Hepatocyte (in vitro differentiated cells): ENCODE measurements around the gene NPAS3.

ENCODE experiments used
- EZH2 ChIP-seq: fragments of 200-600 bp; sonication (generic); IDR thresholded peaks from 2 replicates; pipeline ENCODE4 v1.6.1; 2016; ENCODE audit warnings: antibody characterized with exemption, mild to moderate bottlenecking, borderline replicate concordance
- EZH2phosphoT487 ChIP-seq: fragments of 200-600 bp; sonication (generic); IDR thresholded peaks from one replicate; pipeline ENCODE4 v1.6.1; 2018; ENCODE audit warnings: antibody characterized with exemption, mild to moderate bottlenecking, low read depth, moderate library complexity; ENCODE audit not compliant: unreplicated experiment, severe bottlenecking
- TF ChIP-seq, protein P1 (sequence below): fragments of 200-600 bp; sonication (generic); IDR thresholded peaks from 2 replicates; pipeline ENCODE4 v1.5.1; 2016; ENCODE audit warnings: antibody characterized with exemption, mild to moderate bottlenecking; ENCODE audit not compliant: poor library complexity

DNA sequence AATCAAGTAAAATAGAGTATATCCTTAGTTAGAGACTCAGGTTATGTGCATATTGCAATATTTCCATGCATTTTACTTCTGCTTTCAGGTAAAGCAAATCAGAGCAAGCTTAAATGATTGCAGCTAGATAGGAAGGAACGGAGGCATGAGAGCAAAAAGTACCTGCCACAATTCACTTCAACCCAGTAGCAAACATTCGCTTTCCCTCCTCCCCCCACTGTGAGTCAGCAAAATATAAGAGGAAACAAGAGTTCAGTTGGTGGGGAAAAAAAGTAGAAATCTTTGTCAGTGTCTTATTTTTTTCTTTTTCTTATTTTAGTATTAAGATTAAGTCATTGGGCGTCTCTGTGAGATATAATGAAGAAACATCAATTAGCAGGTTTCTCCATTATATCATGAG, 475.4 kb downstream of the NPAS3 start:
- TF ChIP-seq, protein P1, sequence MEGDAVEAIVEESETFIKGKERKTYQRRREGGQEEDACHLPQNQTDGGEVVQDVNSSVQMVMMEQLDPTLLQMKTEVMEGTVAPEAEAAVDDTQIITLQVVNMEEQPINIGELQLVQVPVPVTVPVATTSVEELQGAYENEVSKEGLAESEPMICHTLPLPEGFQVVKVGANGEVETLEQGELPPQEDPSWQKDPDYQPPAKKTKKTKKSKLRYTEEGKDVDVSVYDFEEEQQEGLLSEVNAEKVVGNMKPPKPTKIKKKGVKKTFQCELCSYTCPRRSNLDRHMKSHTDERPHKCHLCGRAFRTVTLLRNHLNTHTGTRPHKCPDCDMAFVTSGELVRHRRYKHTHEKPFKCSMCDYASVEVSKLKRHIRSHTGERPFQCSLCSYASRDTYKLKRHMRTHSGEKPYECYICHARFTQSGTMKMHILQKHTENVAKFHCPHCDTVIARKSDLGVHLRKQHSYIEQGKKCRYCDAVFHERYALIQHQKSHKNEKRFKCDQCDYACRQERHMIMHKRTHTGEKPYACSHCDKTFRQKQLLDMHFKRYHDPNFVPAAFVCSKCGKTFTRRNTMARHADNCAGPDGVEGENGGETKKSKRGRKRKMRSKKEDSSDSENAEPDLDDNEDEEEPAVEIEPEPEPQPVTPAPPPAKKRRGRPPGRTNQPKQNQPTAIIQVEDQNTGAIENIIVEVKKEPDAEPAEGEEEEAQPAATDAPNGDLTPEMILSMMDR: no peak
- TF ChIP-seq EZH2: no peak
- no peak for TF ChIP-seq EZH2phosphoT487
